Neural cell (in vitro differentiated cells): ENCODE measurements around the gene TBC1D5. TPM values are rescaled to one million over a fixed set of nuclear protein-coding genes. Genes with fewer than 3 reads are reported as not detected.

ENCODE experiments used
- H2AFZ ChIP-seq: fragments of 200-600, 300-800 bp; sonication (generic), shearing (Covaris generic); 2 replicates; pipeline ENCODE4 v1.6.0; 2014; ENCODE audit warnings: low read depth, mild to moderate bottlenecking, antibody characterized with exemption, low read length, moderate library complexity
- H3F3A ChIP-seq: fragments of 200-600 bp; shearing (Covaris generic); 2 replicates; pipeline ENCODE4 v1.6.1; 2016; ENCODE audit warnings: mild to moderate bottlenecking, moderate library complexity, mixed read lengths, antibody characterized with exemption, low read length; ENCODE audit not compliant: insufficient read depth, poor library complexity, severe bottlenecking
- H3K27ac ChIP-seq: fragments of 200-600, 300-800 bp; sonication (generic), shearing (Covaris generic); 2 replicates; pipeline ENCODE4 v1.5.1; 2014; ENCODE audit warnings: mild to moderate bottlenecking, low read length, moderate library complexity
- H3K27me3 ChIP-seq: fragments of 300-800, 200-600 bp; sonication (generic), shearing (Covaris generic); 2 replicates; pipeline ENCODE4 v1.6.0; 2014; ENCODE audit warnings: mild to moderate bottlenecking, low read depth, low read length, moderate library complexity; ENCODE audit not compliant: insufficient read depth
- H3K36me3 ChIP-seq: fragments of 300-800, 200-600 bp; sonication (generic), shearing (Covaris generic); 2 replicates; pipeline ENCODE4 v1.5.1; 2014; ENCODE audit warnings: mild to moderate bottlenecking, antibody characterized with exemption, low read length, moderate library complexity; ENCODE audit not compliant: insufficient read depth
- H3K4me2 ChIP-seq: fragments of 300-800, 200-600 bp; sonication (generic), shearing (Covaris generic); 2 replicates; pipeline ENCODE4 v1.6.0; 2014; ENCODE audit warnings: mild to moderate bottlenecking, low read length
- H3K4me3 ChIP-seq: fragments of 300-800, 200-600 bp; sonication (generic), shearing (Covaris generic); 2 replicates; pipeline ENCODE4 v1.5.1; 2014; ENCODE audit warnings: mild to moderate bottlenecking, low read length, moderate library complexity
- H3K79me2 ChIP-seq: fragments of 200-600 bp; shearing (Covaris generic); replicated peaks from 2 replicates; pipeline ENCODE4 v1.6.0; 2014; ENCODE audit warnings: mild to moderate bottlenecking, low read length, moderate library complexity; ENCODE audit not compliant: insufficient read depth
- H3K9ac ChIP-seq: fragments of 300-800, 200-600 bp; sonication (generic), shearing (Covaris generic); 2 replicates; pipeline ENCODE4 v1.6.1; 2016; ENCODE audit warnings: mild to moderate bottlenecking, low read length, mixed read lengths
- H3K9me2 ChIP-seq: fragments of 200-600 bp; shearing (Covaris generic); 2 replicates; pipeline ENCODE4 v1.6.1; 2016; ENCODE audit warnings: mild to moderate bottlenecking, low read length, mixed read lengths; ENCODE audit not compliant: insufficient read depth
- H3K9me3 ChIP-seq: fragments of 200-600, 300-800 bp; sonication (generic), shearing (Covaris generic); 2 replicates; pipeline ENCODE4 v1.6.1; 2016; ENCODE audit warnings: mild to moderate bottlenecking, mixed run types, low read length, moderate library complexity, mixed read lengths
- H4K20me1 ChIP-seq: fragments of 200-600 bp; shearing (Covaris generic); 2 replicates; pipeline ENCODE4 v1.6.1; 2016; ENCODE audit warnings: mild to moderate bottlenecking, mixed run types; ENCODE audit not compliant: insufficient read depth
- CTCF ChIP-seq: fragments of 450-650 bp; IDR thresholded peaks from 2 replicates; pipeline ENCODE4 v1.5.1; 2014; ENCODE audit warnings: antibody characterized with exemption, mild to moderate bottlenecking, moderate library complexity; ENCODE audit not compliant: poor library complexity, severe bottlenecking
- EP300 ChIP-seq: fragments of 450-650 bp; conservative IDR thresholded peaks from 2 replicates; pipeline ENCODE4 v1.6.1; 2014; ENCODE audit warnings: antibody characterized with exemption, mild to moderate bottlenecking, moderate library complexity; ENCODE audit not compliant: poor library complexity, severe bottlenecking
- EZH2 ChIP-seq: fragments of 200-600, 300-800 bp; shearing (Covaris generic), sonication (generic); IDR thresholded peaks from 2 replicates; pipeline ENCODE4 v1.6.1; 2014; ENCODE audit warnings: antibody characterized with exemption, low read length, borderline replicate concordance, mild to moderate bottlenecking; ENCODE audit not compliant: insufficient read depth, poor library complexity, severe bottlenecking
- MXI1 ChIP-seq: fragments of 450-650 bp; conservative IDR thresholded peaks from 2 replicates; pipeline ENCODE4 v1.6.1; 2014; ENCODE audit warnings: antibody characterized with exemption, mild to moderate bottlenecking; ENCODE audit not compliant: poor library complexity, severe bottlenecking
- POLR2AphosphoS5 ChIP-seq: IDR thresholded peaks from 2 replicates; pipeline ENCODE4 v1.6.1; 2012
- RAD21 ChIP-seq: fragments of 450-650 bp; conservative IDR thresholded peaks from 2 replicates; pipeline ENCODE4 v1.6.1; 2014; ENCODE audit warnings: antibody characterized with exemption, mild to moderate bottlenecking, moderate library complexity
- SMC3 ChIP-seq: fragments of 450-650 bp; conservative IDR thresholded peaks from 2 replicates; pipeline ENCODE4 v1.6.1; 2014; ENCODE audit warnings: antibody characterized with exemption, mild to moderate bottlenecking, moderate library complexity; ENCODE audit not compliant: poor library complexity
- TAF1 ChIP-seq: IDR thresholded peaks from 2 replicates; pipeline ENCODE4 v1.6.1; 2012; ENCODE audit warnings: low read depth
- polyA plus RNA-seq: library from polyadenylated mRNA; depleted of rRNA; stranded (reverse); fragments of >200 nt; gene quantifications from 2 replicates; pipeline ENCODE4 v1.2.3, GENCODE V29; 2014
- TF ChIP-seq, protein P1 (sequence below): IDR thresholded peaks from 2 replicates; pipeline ENCODE4 v1.6.1; 2012; ENCODE audit warnings: borderline replicate concordance

The TBC1D5 gene
- polyA plus RNA-seq, 1 donor from 2014 or later: 28.3 TPM

GRCh38 chr3:17714473-17714872, 28.0 kb downstream of the TBC1D5 start:
- Histone ChIP-seq H3K4me3 (no peak overlapping the region), H3K9ac (no peak overlapping the region)

DNA sequence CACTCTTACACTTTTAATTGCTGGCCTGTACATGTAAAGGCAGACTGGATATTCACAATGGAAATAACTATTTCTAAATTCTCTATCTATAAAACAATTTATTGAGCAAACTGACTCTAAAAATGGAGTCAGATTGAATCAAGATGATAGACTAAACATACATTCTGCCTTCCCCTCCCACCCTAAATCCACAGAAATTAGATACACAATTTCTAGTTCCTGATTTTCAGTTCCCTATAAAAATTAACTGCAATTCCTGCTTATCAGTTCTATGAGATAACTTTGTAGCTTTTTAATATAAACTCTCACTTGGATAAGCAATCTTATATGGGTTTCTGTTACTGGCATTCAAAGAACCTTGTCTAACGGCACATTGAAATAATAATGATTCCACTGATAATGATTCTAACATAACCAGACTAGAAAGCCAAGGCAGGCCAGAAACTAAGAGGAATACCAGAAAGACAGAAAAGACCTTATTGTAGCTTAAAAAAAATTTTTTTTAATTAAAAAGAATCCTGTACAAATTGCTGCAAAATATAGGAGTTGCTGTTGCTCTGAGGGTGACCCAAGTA, 33.1 kb downstream of the TBC1D5 start:
- no peak overlapping the region for H3K9ac ChIP-seq
- H3K27me3 ChIP-seq: no peaks in the 10 kb centered on the region
- H3F3A ChIP-seq: no peaks in the 10 kb centered on the region
- no peak overlapping the region for H3K27ac ChIP-seq
- no peaks in the 10 kb centered on the region for H3K79me2 ChIP-seq
- H2AFZ ChIP-seq: no peak overlapping the region
- no peaks in the 10 kb centered on the region for H3K36me3 ChIP-seq
- no peaks in the 10 kb centered on the region for H3K9me2 ChIP-seq
- no peaks in the 10 kb centered on the region for H4K20me1 ChIP-seq
- no peak overlapping the region for H3K4me2 ChIP-seq
- H3K4me3 ChIP-seq: no peak overlapping the region
- H3K9me3 ChIP-seq: no peaks in the 10 kb centered on the region
- TF ChIP-seq POLR2AphosphoS5: no peak
- no peak for TF ChIP-seq MXI1
- TF ChIP-seq, protein P1, sequence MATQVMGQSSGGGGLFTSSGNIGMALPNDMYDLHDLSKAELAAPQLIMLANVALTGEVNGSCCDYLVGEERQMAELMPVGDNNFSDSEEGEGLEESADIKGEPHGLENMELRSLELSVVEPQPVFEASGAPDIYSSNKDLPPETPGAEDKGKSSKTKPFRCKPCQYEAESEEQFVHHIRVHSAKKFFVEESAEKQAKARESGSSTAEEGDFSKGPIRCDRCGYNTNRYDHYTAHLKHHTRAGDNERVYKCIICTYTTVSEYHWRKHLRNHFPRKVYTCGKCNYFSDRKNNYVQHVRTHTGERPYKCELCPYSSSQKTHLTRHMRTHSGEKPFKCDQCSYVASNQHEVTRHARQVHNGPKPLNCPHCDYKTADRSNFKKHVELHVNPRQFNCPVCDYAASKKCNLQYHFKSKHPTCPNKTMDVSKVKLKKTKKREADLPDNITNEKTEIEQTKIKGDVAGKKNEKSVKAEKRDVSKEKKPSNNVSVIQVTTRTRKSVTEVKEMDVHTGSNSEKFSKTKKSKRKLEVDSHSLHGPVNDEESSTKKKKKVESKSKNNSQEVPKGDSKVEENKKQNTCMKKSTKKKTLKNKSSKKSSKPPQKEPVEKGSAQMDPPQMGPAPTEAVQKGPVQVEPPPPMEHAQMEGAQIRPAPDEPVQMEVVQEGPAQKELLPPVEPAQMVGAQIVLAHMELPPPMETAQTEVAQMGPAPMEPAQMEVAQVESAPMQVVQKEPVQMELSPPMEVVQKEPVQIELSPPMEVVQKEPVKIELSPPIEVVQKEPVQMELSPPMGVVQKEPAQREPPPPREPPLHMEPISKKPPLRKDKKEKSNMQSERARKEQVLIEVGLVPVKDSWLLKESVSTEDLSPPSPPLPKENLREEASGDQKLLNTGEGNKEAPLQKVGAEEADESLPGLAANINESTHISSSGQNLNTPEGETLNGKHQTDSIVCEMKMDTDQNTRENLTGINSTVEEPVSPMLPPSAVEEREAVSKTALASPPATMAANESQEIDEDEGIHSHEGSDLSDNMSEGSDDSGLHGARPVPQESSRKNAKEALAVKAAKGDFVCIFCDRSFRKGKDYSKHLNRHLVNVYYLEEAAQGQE: no peak
- no peak for TF ChIP-seq RAD21
- no peak for TF ChIP-seq EZH2
- no peak for TF ChIP-seq CTCF
- no peak for TF ChIP-seq EP300
- TF ChIP-seq SMC3: no peak

More at GRCh38 chr3:17714473-17714872, 28.0 kb downstream of the TBC1D5 start:
- Histone ChIP-seq H2AFZ (no peak overlapping the region), H3K27ac (no peak overlapping the region), H3K27me3 (no peaks in the 10 kb centered on the region), H3F3A (no peaks in the 10 kb centered on the region), H4K20me1 (no peaks in the 10 kb centered on the region), H3K36me3 (no peaks in the 10 kb centered on the region), H3K9me3 (no peaks in the 10 kb centered on the region), H3K4me2 (no peak overlapping the region), H3K79me2 (peaks cover 9% of the 10 kb centered on the region), H3K9me2 (no peaks in the 10 kb centered on the region)
- TF ChIP-seq EP300 (no peak), MXI1 (no peak), TAF1 (no peak), POLR2AphosphoS5 (no peak), SMC3 (no peak), RAD21 (no peak), CTCF (no peak), EZH2 (no peak)
- TF ChIP-seq, protein P1: no peak
